Breast epithelium (tissue), 4 donors: ENCODE results near the gene SOCS3. TPM values are rescaled to one million over a fixed set of nuclear protein-coding genes. Genes with fewer than 3 reads are reported as not detected.

ENCODE experiments used
- DNase-seq, 2 donors: peaks; one replicate each; pipeline ENCODE4 v3.0.0-alpha.2; 2019; ENCODE audit warnings: low spot score in 2 of 2
- H3K27ac ChIP-seq, 2 donors: fragments of 200-600 bp; sonication (generic) in 1 of 2; one replicate each; pipeline ENCODE4 v1.5.1; 2016 to 2019; ENCODE audit warnings: mild to moderate bottlenecking in 1 of 2
- H3K27me3 ChIP-seq, 2 donors: fragments of 200-600 bp; sonication (generic) in 1 of 2; one replicate each; pipeline versions ENCODE4 v1.5.1 to v1.6.0; 2017 to 2019; ENCODE audit warnings: control low read depth in 1 of 2, mild to moderate bottlenecking in 1 of 2
- H3K36me3 ChIP-seq: fragments of 200-600 bp; one replicate; pipeline ENCODE4 v1.5.1; 2019
- H3K4me1 ChIP-seq, 2 donors: fragments of 200-600 bp; sonication (generic); one replicate each; pipeline ENCODE4 v1.5.1; 2016 to 2019; ENCODE audit warnings: control low read depth in 1 of 2
- H3K4me3 ChIP-seq, 3 donors: fragments of 200-600 bp; sonication (generic); 1 replicate in 2 of 3; 2 replicates in 1 of 3; pipeline ENCODE4 v1.5.1; 2016 to 2019; ENCODE audit warnings: mild to moderate bottlenecking in 3 of 3, moderate library complexity in 2 of 3
- H3K9me3 ChIP-seq, 2 donors: fragments of 200-600 bp; sonication (generic) in 1 of 2; one replicate each; pipeline ENCODE4 v1.5.1; 2016 to 2019; ENCODE audit warnings: control low read depth in 1 of 2
- CTCF ChIP-seq, 3 donors: fragments of 450-650 bp; IDR thresholded peaks; one replicate each; pipeline ENCODE4 v1.5.1; 2016 to 2017; ENCODE audit warnings: antibody characterized with exemption in 3 of 3, mild to moderate bottlenecking in 3 of 3, moderate library complexity in 3 of 3
- POLR2A ChIP-seq: fragments of 450-650 bp; IDR thresholded peaks from one replicate; pipeline ENCODE4 v1.6.1; 2016; ENCODE audit warnings: antibody characterized with exemption, mild to moderate bottlenecking, moderate library complexity
- POLR2AphosphoS5 ChIP-seq, 3 donors: sonication (generic); formaldehyde crosslinking; IDR thresholded peaks; one replicate each; pipeline ENCODE4 v1.6.1; 2017; ENCODE audit warnings: antibody characterized with exemption in 3 of 3
- intact Hi-C: fragments of 100-400 bp; cut with DNase I; formaldehyde crosslinking; loops from one replicate; pipeline ENCODE4 v1.15.1; 2023; ENCODE audit warnings: low total_unique reads
- total RNA-seq, 3 donors: library from RNA; depleted of rRNA; stranded (reverse); fragments of >200 nt; gene quantifications; one replicate each; pipeline ENCODE4 v1.1.0, GENCODE V29; 2016

Gene SOCS3
- total RNA-seq, 3 donors from 2014 or later, result 58.1 to 190 (median 76.4) TPM

- H3K27ac ChIP-seq, result peak overlapping the region; percentile 17 to 61
- no peak for TF ChIP-seq CTCF (IDR thresholded peaks at IDR 0.05)
- no peak for TF ChIP-seq POLR2AphosphoS5 (IDR thresholded peaks at IDR 0.05)
- no peak for TF ChIP-seq POLR2A
These were observed 32.0 kb upstream of the SOCS3 start for GRCh38 chr17:78391843-78392242.

GRCh38 chr17:78391051-78391431, 31.2 kb upstream of the SOCS3 start:
- Histone ChIP-seq H3K27ac (peak overlapping the region in 1 of 2 donors; percentile 61), H3K9me3 (no peaks in the 10 kb centered on the region), H3K4me1 (no peaks in the 10 kb centered on the region), H3K27me3 (no peaks in the 10 kb centered on the region), H3K4me3 (no peak overlapping the region), H3K36me3 (no peaks in the 10 kb centered on the region)
- intact Hi-C loops, result no loop called here
- DNase-seq, result no peak
- TF ChIP-seq CTCF (IDR thresholded peaks at IDR 0.05) (no peak), POLR2A (no peak), POLR2AphosphoS5 (IDR thresholded peaks at IDR 0.05) (no peak)

More at GRCh38 chr17:78391843-78392242, 32.0 kb upstream of the SOCS3 start:
- Histone ChIP-seq H3K4me3 (no peak overlapping the region), H3K9me3 (no peaks in the 10 kb centered on the region), H3K27me3 (no peaks in the 10 kb centered on the region), H3K36me3 (no peaks in the 10 kb centered on the region), H3K4me1 (no peaks in the 10 kb centered on the region)
- intact Hi-C loops, result no loop called here
- DNase-seq, result no peak

DNA sequence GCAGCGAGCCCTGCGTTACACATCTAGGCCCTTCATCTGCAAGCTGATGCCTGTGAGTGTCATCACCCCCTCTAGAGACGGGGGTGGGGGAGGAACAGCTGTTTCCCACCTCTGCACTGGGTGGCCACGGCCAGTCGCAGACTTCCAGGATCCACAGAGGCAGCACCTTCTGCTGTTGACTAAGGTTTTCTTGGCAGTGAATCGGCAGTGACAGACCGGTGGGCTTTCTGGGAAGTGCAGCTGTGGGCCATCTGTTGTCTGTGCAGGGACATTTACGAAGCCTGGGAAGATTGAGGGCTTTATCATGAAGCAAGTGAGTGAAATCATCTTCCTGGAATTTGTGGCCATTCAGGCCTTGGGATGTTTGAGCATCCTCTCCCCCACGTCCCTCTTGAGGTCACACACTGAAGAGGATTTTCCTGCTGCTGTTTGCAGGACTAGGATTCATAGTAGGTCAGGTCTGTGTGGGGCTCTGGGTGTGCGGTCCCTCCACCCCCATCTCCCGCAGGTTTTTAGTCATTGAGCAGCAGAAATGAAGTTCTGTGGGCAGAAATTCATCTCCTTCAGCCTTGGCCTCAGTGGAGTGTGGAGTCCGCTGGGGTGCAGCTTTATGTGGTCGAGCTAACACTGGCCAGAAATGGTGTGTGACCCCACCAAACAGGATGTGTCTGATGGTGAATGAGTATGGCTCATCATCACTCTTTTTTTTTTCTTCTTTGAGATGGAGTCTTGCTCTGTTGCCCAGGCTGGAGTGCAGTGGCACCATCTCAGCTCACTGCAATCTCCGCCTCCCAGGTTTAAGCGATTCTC, 30.6 kb upstream of the SOCS3 start:
- DNase-seq, result no peak
- Histone ChIP-seq H3K27ac (peak overlapping the region in 1 of 2 donors; percentile 32), H3K27me3 (no peaks in the 10 kb centered on the region), H3K4me3 (no peak overlapping the region), H3K9me3 (no peaks in the 10 kb centered on the region), H3K4me1 (no peaks in the 10 kb centered on the region), H3K36me3 (no peaks in the 10 kb centered on the region)
- intact Hi-C loops, result no loop called here
- TF ChIP-seq CTCF (IDR thresholded peaks at IDR 0.05) (no peak), POLR2AphosphoS5 (IDR thresholded peaks at IDR 0.05) (peak in 1 of 3 donors; percentile 42)

GRCh38 chr17:78387977-78388941, 28.4 kb upstream of the SOCS3 start:
- Histone ChIP-seq H3K9me3 (no peaks in the 10 kb centered on the region), H3K4me1 (peaks cover 3 to 11% of the 10 kb centered on the region in 2 donors), H3K4me3 (no peak overlapping the region), H3K27ac (peak overlapping the region; percentile 45 to 79), H3K27me3 (no peaks in the 10 kb centered on the region), H3K36me3 (no peaks in the 10 kb centered on the region)
- no peak for DNase-seq
- no peak for TF ChIP-seq CTCF (IDR thresholded peaks at IDR 0.05)
- no peak for TF ChIP-seq POLR2A
- no peak for TF ChIP-seq POLR2AphosphoS5 (IDR thresholded peaks at IDR 0.05)
- intact Hi-C loops, result no loop called here
